Liver (tissue), 3 donors: Measurements from ENCODE around the gene BATF3.

Source experiments
- ATF3 ChIP-seq: IDR thresholded peaks from 2 replicates; pipeline ENCODE4 v1.6.1; 2016; ENCODE audit warnings: antibody characterized with exemption
- CTCF ChIP-seq: fragments of 150-350 bp; IDR thresholded peaks from 2 replicates; pipeline ENCODE4 v1.5.1; 2017; ENCODE audit warnings: improper control_type of control experiment, low read depth, low read length; ENCODE audit not compliant: missing input control
- EGR1 ChIP-seq, 2 donors: IDR thresholded peaks; 2 replicates each; pipeline ENCODE4 v1.6.1; 2016 to 2018; ENCODE audit warnings: antibody characterized with exemption in 2 of 2, low read depth in 2 of 2
- GABPA ChIP-seq, 2 donors: IDR thresholded peaks in 1 of 2; conservative IDR thresholded peaks in 1 of 2; 2 replicates each; pipeline ENCODE4 v1.6.1; 2016; ENCODE audit warnings: antibody characterized with exemption in 2 of 2, mild to moderate bottlenecking in 1 of 2, moderate library complexity in 1 of 2
- JUND ChIP-seq, 2 donors: IDR thresholded peaks; 2 replicates each; pipeline ENCODE4 v1.6.1; 2016; ENCODE audit warnings: antibody characterized with exemption in 2 of 2
- MAX ChIP-seq: IDR thresholded peaks from 2 replicates; pipeline ENCODE4 v1.6.1; 2016; ENCODE audit warnings: antibody characterized with exemption
- RAD21 ChIP-seq, 2 donors: IDR thresholded peaks; 2 replicates each; pipeline ENCODE4 v1.6.1; 2016; ENCODE audit warnings: antibody characterized with exemption in 2 of 2, mild to moderate bottlenecking in 2 of 2
- REST ChIP-seq: IDR thresholded peaks from 2 replicates; pipeline ENCODE4 v1.6.1; 2016; ENCODE audit warnings: antibody characterized with exemption, mild to moderate bottlenecking
- SP1 ChIP-seq: IDR thresholded peaks from 2 replicates; pipeline ENCODE4 v1.6.1; 2018; ENCODE audit warnings: antibody characterized with exemption, mild to moderate bottlenecking
- TAF1 ChIP-seq: conservative IDR thresholded peaks from 2 replicates; pipeline ENCODE4 v1.6.1; 2016; ENCODE audit warnings: antibody characterized with exemption, mild to moderate bottlenecking
- YY1 ChIP-seq: IDR thresholded peaks from 2 replicates; pipeline ENCODE4 v1.6.1; 2016; ENCODE audit warnings: antibody characterized with exemption, mild to moderate bottlenecking
- donor health status: healthy.
- donor health status: healthy.

GRCh38 chr1:212718499-212718898 lies 18.9 kb upstream of the BATF3 start:
- TF ChIP-seq CTCF (peak; percentile 10), EGR1 (IDR thresholded peaks at IDR 0.05; ENCODE audit: low read depth in 2 of 2) (no peak), MAX (no peak), JUND (IDR thresholded peaks at IDR 0.05) (no peak), ATF3 (no peak), TAF1 (no peak), SP1 (no peak), REST (no peak), RAD21 (IDR thresholded peaks at IDR 0.05) (peak; percentile 46 to 57), YY1 (no peak), GABPA (IDR thresholded peaks at IDR 0.05 in 1 of 2, conservative IDR thresholded peaks at IDR 0.05 in 1 of 2) (no peak)
